Right ventricle myocardium superior (tissue), 1 donor: ENCODE measurements around the gene CORO1C. TPM values are rescaled to one million over a fixed set of nuclear protein-coding genes. Genes with fewer than 3 reads are reported as not detected.

Experiments
- ATAC-seq: fragments of 200-7000 bp; cut with Tn5 transposase; one replicate; pipeline ENCODE4 v1.9.1; 2020; ENCODE audit warnings: mild to moderate bottlenecking; ENCODE audit not compliant: poor library complexity
- DNase-seq: peaks from one replicate; pipeline ENCODE4 v3.0.0-alpha.2; 2020
- intact Hi-C: fragments of 100-400 bp; cut with DNase I; formaldehyde crosslinking; loops from one replicate; pipeline ENCODE4 v1.11.2; 2022
- total RNA-seq: library from RNA; stranded (reverse); fragmentation: NEBNext Ultra II Directional; extraction: Animal tissue kit (Norgen Biotek cat#: 25700); gene quantifications from one replicate; pipeline ENCODE4 v1.2.1, GENCODE V29; 2021
- donor health status: DM: no; HTN: yes; CAD: no; lungs with severe emphysema.

Gene CORO1C
- total RNA-seq, 1 donor from 2014 or later = 69.1 TPM

DNA sequence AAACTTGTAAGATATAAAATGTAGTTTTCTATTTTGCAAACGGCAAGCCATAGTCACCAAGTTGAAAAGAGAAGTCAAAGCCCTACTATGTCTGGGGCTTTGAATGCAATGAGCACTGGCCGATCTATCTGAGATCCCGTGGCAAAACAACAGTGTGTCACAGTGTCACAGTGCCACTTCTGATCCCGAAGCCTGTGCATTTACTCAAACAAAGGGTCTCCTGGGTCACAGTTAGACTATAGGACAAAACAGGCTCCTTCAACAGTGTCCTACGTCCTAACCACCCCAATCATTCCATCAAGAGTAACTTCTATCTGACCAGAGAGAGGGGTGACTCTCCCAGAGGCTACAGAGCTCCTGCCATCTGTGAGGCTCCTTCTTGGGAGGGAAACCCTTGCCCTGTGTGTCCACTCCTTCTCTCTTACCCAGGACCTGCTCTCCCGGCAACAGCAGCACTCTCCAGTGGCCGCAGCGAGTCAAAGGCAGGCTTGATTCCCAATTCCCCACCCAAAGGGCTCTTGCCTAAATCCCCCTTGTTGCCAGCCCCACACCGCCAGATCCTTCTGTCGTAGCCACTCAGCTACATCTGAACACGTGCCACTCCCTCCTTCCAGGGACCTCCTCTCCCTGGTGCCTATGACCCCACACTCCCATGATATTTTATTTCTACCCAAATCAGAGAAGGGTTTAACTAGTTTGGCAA is 83.6 kb downstream of the CORO1C start:
- no peak for DNase-seq
- intact Hi-C loops = loop anchor here (10.0 kb wide), 2 partner anchors 307 to 437 kb away; no protein-coding TSS in a partner anchor
- no peak for ATAC-seq

DNA sequence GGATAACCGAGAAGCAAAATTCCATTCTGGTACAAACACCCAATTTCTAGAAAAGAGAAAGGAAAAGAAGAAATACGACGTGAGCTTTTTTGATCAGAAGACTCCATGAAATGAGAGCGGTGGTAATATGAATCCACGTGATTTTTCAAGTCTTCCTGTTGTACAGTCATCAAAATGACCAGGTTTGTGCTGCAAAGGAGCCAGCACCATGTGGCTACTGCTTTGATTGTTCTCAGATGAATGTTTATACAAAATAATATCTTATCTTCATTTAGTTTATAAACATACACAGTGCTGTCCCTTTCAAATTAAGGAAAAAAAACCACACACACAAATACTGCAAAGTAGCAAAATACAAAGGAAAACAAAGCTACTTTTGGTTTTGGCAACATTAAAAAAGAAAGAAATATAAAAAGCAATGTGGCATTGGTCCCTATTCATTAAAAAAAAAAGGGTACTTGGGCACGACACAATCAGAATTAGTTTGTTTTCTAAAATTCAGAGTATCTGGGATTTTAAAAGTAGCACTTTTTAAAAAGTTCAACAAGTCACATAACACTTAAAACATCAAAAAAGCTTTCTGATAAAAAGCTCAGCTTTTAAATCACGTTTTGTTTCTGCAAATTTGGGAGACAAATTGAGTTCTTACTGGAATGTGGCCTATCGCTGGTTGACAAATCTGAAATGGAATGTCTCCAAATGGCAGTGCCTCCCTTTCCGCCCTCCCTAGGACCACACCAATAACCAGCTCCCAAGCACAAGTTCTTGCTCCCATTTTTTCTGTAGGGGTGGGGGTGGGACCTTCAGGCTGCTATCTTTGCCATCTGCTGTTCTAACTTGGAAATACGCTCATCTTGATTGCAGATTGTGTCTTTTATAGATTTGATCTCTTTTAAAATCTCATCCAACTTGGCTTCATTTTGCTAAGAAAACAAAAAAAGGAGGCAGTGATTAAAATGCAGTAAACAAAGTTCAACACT is 84.4 kb downstream of the CORO1C start:
- DNase-seq = no peak
- ATAC-seq = no peak
- intact Hi-C loops = loop anchor here (10.0 kb wide), 2 partner anchors 308 to 438 kb away; no protein-coding TSS in a partner anchor

DNA sequence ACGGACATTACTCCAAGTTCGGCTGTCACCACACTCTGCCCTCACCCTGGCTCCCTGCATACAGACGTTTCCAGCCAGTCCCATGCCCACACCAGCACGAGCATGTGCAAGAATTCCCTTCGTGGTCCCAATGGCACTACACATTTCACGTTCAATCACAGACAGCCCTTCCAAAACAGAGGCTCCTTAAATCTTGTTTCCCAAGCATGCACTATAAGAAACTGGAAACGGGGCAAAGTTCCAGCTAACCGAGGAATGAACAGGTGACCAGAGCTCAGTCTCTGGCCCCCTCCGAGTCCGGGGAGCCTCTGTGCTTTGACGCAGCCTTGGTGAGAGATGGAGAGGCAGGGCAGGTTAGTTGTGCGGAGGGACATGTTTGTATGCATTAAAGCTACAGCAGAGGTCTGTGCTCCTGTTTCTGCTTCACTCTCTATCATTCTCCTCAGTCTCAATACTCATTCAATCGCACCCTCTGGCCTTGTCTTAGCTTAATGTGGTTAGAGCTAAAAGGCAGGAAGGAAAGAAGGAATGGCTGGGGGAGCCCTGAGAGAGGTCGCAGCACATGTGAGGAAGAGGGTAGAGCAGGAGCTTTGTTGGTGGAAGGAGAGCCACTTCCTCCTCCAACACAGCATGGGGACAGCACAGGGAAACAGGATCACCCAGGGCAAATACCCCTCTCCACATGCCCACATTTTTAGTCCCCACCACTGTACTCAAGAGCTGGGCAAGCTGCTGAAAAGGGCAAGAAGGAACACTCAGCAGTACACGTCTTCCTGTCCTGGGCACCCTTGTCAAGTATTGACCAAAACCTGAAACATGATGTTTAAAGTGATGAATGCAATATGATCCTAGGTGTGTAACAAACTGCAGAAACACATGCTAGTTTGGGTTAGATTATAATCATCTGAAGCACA is 85.4 kb downstream of the CORO1C start:
- no peak for DNase-seq
- intact Hi-C loops = loop anchor here (10.0 kb wide), 2 partner anchors 309 to 439 kb away; no protein-coding TSS in a partner anchor
- ATAC-seq = no peak

DNA sequence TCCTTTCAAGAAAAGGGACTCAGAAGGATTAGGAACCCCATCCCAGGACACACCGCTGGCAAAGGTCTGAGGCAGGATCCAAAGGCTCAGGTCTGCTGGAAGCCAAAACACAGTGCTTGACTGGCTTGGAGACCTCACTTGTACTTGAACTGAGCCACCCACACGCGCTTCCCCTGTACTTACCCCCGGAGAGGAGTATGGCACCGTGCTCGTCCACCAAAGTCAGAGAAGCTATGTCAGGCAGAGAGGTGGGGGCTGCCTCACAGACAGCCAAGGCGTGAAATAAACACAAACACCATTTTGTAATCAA is 86.6 kb downstream of the CORO1C start:
- no peak for DNase-seq
- intact Hi-C loops = loop anchor here (10.0 kb wide), 2 partner anchors 310 to 440 kb away; no protein-coding TSS in a partner anchor
- no peak for ATAC-seq

DNA sequence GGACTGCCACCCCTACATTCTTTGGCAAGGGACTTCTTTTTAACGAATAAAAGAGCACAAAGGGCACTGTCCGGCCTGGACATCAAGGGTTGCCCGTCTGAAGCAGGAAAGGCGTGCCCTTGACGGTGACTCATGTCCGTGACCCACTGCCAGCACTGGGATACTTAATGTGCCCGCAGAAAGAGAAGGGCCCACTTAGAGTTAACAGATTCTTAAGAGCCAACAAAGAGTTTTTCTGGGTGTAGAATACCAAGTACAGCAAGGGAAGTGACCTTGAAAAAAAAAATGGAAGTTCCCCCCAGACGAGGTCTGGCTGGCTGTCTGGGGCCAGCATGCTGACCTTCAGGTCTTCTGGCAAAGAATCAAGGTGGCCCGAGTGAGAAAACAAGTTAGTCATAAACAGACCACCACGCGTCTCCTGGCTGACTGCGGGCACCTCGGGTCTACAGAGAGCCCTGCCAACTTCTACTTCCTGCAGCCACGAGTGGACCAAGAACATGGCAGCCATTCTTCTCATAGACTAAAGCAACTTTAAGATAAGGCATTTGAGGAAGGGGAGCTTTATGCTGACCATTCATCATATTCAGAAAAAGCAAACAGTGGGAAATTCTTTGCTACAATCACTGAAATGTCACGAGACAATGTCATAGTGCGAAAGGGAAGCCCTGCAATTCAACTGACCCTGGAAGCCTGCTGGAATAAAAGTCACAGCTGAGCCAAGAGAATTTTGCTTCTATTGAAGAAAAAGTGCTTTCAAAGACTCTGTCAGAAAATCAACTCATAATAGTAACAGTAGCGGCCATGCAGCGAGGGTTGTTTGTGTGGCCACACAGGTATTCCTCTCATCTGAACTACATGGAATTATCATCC is 87.1 kb downstream of the CORO1C start:
- intact Hi-C loops = loop anchor here (10.0 kb wide), 2 partner anchors 311 to 441 kb away; no protein-coding TSS in a partner anchor
- ATAC-seq = peak; percentile 61
- DNase-seq = no peak

DNA sequence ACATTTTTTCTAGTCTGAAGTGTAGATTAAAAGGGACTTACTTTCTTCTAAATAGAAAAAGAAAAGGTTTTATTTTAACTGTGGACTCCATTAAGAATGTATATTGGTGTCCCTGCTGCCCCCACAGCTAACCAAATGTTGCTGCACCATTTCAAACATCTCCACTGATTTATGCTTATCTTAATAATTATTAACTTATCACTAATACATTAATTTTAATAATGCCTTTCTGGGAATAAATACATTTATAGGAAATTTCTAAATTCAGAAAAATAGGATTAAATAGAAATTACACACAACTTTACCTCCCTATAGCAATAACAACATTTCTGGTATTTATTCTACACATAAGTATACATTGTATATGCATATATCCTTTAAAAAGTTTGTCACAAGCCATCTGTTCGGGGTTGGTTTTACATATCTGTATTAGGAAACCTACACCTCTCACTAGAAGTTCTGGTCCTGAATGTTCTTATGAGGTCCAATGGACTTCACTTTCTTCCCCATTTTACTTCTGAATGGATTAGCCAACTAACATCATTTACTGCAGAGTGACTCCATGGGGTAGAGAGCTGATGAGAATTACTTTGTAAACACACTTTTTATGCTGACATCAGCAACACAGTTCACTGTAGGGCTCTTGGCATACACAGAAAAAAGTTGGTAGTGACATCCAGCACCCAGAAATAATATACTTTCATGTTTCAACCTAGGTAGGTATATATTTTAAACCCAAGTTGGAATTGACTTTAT is 88.2 kb downstream of the CORO1C start:
- DNase-seq (no peak), ATAC-seq (no peak)
- intact Hi-C loops = loop anchor here (10.0 kb wide), 2 partner anchors 312 to 442 kb away; no protein-coding TSS in a partner anchor

DNA sequence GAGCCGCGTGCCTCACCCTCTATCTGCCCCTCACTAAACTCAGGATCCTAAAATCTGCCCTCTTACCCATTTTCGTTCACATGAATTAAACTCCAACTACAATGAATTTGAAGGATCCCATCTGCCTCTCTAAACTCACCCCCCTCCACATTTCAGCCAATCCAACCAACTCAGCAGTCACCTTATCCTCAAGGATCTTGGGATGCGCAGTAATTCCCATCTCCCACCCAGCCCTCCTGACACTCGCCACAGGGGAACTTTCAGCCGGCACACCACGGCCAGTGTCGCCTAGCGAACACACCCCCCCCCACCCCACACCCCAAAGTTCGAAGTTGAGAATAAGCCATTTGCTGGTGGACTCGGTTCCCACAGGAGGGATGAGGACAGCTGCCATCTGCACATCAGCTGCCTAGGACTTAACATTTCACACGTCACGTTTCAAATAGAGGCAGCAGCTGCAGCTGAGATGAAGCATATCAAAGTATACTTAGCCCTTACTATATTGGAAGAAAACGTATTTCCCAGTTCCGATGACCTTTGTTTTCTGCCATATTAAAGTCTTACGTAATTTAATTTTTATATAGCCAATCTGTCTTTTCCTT is 88.9 kb downstream of the CORO1C start:
- DNase-seq (no peak), ATAC-seq (no peak)
- intact Hi-C loops = loop anchor here (10.0 kb wide), 2 partner anchors 312 to 442 kb away; no protein-coding TSS in a partner anchor

DNA sequence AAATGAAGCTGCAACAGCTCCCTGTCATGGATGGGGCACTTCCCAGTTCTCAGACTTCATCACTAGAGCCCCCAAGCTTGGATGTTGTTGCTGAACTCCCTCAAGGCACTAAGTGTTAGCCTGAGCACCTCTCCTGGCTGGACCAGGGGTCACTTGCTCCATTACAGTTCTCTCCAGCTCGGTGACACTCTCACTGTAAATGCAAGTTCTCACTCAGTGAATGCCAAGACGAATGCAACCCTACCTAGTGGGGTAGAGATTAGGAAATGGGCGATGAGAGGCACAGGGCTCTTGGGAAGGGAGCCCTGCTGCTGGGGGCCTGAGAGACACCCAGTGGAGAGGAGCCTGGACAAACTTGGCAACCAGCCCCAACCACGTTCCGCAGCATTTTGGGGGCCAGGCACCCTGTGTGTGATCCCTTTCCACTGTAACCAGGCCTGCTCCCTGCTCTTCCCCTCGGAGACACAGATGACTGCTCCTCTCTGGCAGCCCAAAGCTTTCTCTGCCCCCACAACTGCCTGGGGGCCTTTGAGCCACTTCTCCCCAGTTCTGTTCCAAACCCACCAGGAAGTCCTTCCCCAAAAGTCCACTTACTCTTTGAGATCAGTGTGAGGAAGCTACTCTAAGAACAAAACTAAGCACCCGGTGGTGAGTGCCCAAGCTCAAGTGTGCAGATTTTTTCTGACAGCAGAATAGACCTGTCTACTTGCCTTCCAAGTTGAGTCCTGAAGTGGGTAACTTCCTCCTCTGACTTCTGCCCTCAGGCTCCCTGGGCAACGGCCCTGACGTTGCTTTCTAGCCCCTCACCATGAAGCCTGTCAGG is 89.7 kb downstream of the CORO1C start:
- DNase-seq (no peak), ATAC-seq (peak; percentile 14)
- intact Hi-C loops = loop anchor here (10.0 kb wide), 2 partner anchors 313 to 443 kb away; no protein-coding TSS in a partner anchor

DNA sequence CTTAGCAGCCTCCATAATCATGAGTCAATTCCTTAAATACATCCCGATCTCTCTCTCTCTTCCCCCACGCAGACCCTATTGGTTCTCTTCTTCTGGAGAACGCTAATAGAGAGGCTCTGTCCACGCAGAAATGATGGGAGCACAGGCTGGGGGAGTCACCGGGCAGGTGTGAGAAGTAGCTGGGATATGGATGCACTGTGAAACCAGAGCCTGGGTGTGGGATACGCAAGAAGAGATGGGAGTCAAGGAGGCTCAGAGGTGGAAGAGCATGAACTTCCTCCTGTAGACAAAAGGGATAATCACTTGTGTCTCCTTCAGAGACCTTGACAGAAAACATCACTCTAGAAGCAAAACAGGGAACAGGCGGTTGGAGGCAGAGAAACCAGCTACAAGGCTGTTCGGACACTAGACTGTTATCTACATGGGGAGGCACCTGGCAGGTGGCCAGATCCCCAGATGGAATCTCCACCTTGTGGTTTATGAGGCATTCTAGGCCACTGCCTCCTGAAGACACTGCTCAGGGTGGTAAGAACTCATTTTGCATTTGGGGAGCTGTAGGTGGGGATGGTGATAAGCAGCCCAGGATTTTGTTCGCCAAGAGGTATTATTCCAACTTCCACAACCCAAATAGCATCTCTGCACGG is 90.4 kb downstream of the CORO1C start:
- DNase-seq (no peak), ATAC-seq (peak; percentile 5)
- intact Hi-C loops = loop anchor here (10.0 kb wide), 2 partner anchors 314 to 444 kb away; no protein-coding TSS in a partner anchor

DNA sequence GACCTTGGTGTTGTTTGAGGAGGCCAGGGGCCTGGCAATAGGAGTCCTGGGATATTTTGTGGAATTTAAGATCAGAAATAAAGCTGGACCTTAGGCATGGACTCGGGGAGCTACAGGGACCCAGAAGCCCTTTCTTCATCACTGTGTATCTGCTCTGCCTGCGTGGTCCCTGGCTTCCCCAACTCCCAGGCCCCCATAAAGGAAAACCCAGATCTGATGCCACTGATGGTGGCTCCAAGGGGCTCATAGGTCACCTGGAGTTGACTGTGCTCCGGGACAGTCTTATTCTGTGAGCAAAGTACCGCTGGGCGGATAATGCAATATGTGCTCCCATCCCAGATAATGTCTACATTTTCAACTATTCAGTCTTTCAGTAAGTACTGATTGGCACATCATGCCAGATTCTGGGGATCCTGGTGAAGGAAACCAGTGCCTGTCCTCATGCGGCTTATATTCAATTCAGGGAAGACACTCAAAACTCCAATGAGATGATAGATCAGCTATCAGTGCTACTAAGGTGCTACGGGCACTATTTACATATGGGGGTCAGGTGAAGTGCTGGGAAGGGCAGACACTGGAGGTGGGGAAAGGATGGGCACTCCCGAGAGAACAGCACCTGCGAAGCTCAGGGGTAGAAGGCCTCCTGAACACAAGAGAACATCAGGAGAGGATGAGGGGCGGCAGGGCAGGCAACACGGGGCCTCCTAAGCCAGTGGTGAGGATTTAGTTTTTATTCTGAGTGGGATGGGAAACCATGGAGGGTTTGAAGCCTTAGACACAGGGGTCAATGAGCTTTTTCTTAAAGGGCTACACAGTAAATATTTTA is 92.1 kb downstream of the CORO1C start:
- ATAC-seq = no peak
- intact Hi-C loops = no loop called here
- no peak for DNase-seq

DNA sequence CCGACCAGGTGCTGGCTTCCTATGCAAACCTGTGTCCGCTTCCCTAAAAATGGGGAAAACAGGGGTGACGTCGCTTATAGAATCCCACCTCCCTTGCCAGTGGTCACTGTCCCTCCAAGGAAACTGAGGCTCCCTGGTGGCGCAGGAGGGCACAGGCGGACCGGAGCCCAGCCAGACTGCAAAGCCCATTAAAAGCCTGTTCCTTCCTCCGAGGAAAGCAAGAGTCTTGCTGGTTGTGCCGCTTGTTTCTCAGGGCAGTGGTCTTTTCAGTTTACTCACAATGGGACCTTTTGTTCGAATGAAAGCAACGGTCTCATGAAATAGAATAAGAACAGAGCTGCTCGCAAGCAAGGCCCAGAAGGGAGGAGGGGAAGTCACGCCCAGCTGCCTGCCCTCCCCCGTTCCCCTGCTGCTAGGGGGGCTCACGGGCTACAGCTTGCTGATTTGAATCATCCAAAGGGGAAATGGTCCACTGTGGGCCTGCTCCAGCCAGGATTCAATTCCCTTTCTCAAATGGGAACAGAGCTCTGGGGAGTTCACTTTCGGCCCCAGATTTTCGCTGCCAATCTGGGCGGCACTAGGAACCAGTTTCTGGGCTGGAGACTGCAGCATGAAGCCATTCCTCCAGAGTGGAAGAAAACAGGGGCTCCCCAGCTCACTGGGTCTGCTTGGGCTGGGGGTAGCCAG is 93.0 kb downstream of the CORO1C start:
- ATAC-seq (no peak), DNase-seq (no peak)
- intact Hi-C loops = no loop called here

DNA sequence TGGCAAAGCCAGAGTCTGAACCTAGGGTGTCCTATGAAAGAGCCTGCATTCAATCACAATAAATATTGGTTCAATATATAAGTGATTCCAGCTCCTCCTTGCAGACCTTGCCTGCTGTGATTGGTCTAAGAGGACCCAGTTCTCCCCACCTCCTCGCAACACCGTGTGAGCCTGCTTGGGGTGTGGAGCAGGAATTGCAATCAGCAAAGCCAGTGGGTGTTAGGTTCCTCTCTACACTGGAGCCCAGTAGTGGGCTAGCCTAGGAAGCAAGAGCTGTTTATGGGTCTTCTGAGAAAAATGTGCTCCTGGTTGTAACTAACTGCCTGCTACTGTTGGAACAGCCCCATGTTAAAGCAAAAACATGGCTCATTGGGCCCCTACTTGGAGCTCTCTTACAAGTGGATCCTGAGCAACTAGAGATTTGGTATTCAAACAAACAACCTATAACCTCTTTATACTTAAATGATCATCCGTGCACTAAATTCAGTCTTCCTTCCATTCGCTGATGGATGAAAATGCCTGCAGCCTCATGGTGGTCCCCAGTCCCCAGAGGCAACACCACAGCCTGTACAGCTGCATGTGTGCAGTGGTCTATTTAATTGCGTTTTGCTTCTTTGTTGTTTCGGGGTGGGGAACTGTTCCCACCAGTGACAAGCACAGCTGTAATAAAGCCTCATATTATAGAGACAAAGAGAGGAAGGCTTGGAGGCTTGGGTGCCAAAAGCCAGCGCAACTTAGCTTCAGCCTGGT is 93.9 kb downstream of the CORO1C start:
- DNase-seq (no peak), ATAC-seq (no peak)
- intact Hi-C loops = no loop called here
